ENCODE results near the gene SLTM.
"Not testable (repeated sequence)": the region's sequence is repeated elsewhere in the genome, so short reads cannot be mapped to it uniquely, and the experiment has no call there.

Gene SLTM

DNA sequence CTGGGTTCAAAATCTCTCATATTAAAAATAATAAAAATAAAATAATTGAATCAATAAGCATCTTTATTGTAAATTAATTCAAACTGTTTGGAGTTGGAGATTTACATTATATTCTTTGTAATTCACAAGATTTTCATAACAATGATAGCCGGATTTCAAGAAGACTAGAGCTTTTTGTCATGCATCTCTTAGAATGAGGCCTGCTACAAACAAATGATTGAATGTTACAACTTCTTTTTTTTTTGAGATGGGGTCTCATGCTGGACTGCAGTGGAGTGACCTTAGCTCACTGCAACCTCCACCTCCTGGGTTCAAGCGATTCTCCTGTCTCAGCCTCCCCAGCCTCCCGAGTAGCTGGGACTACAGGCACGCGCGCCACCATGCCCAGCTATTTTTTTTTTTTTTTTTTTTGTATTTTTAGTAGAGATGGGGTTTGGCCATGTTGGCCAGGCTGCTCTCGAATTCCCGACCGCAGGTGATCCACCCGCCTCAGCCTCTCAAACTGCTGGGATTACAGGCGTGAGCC is 3.5 kb downstream of the SLTM start:
- no peak for FAIRE-seq
- DNase-seq (ENCODE audit: low spot score) = no peak

DNA sequence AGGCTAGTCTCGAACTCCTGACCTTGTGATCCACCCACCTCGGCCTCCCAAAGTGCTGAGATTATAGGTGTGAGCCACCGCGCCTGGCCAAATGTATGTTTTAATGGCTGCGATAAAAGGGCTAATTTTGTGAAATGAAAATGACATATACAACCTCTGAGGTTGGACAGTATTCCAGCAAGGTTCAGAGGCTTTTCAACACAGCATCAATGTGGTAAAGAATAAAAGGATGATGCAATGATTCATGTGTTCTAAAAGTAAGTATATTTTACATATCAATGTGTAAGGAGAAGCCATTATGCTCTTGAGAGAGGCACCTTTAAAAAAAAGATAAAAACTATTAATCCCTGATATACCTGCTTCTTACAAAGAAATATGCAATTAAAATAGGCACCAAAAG is 6.7 kb downstream of the SLTM start:
- FAIRE-seq = no peak

DNA sequence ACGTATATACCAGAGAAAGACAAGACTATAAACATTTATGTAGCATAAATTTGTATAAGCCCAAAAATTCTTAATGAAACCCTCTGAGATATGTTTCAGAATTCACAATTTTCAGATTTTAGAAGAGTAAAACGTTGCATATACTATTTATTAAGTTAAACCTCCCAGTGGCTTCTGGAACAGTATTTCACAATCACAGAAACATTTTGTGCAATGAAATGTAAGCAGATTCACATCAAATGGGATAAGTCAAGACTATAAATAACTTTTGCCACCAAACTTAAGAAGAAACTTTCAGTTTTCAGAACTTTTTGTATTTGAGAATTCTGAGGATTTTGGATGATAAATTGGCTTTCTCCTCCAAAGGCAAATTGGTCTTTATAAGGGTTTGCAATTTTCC is 9.2 kb downstream of the SLTM start:
- FAIRE-seq = no peak
- no peak for DNase-seq (ENCODE audit: low spot score)

More for the DNA sequence above, 6.7 kb downstream of the SLTM start:
- DNase-seq (ENCODE audit: low spot score) = no peak

GRCh38 chr15:58923696-58924300 is 9.7 kb downstream of the SLTM start:
- DNase-seq (ENCODE audit: low spot score) = no peak
- FAIRE-seq = no peak

- FAIRE-seq (no peak), DNase-seq (ENCODE audit: low spot score) (no peak)
These were observed 10.2 kb downstream of the SLTM start for GRCh38 chr15:58923284-58923683.

- FAIRE-seq = no peak
These were observed 12.2 kb downstream of the SLTM start for GRCh38 chr15:58921267-58921790.

DNA sequence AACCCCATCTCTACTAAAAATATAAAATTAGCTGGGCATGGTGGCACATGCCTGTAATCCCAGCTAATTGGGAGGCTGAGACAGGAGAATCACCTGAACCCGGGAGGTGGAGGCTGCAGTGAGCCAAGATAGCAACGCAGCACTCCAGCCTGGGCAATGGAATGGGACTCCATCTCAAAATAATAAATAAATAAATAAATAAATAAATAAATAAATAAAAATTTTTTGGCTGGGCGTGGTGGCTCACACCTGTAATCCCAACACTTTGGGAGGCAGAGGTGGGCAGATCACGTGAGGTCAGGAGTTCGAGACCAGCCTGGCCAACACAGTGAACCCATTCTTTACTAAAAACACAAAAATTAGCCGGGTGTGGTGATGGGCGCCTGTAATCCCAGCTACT is 13.0 kb downstream of the SLTM start:
- not testable (repeated sequence) for FAIRE-seq; DNase-seq (ENCODE audit: low spot score)

More at GRCh38 chr15:58921267-58921790, 12.2 kb downstream of the SLTM start:
- DNase-seq (ENCODE audit: low spot score) = no peak

DNA sequence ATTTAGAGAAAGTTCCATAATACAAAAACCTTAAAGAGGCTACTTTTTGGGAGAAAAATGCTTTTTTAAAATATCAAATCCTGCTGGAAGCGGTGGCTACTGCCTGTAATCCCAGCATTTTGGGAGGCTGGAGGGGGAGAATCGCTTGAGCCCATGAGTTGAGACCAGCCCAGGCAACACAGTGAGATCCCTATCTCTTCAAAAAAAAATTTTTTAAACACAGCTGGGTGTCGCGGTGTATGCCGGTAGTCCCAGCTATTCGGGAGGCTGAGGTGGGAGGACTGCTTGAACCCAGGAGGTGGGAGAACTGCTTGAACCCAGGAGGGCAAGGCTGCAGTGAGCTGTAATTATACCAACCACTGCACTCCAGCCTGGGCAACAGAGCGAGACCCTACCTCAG is 14.2 kb downstream of the SLTM start:
- DNase-seq (ENCODE audit: low spot score) = no peak
- FAIRE-seq = no peak

DNA sequence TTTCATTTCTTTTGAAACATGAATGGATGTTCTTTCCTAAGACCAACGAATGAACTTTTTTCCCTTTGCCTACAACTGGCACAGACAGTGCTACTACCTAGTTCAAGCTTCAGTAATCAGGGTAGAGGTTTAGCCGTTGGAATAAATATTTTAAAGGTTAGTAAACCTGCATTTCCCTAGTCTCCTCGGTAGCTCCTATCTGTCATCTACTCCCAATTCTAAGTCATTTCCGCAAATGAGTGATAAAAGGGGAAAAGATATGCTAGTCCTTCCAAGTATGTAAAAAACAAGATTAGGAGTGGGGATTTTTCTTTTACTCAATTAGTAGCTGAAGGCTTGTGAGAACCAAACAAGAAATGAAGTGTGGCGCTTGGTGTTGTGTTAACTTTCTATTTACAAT is 15.2 kb downstream of the SLTM start:
- FAIRE-seq (peak; percentile 98), DNase-seq (ENCODE audit: low spot score) (peak; percentile 94)

GRCh38 chr15:58917613-58918129 is 15.8 kb downstream of the SLTM start:
- not testable (repeated sequence) for FAIRE-seq; DNase-seq (ENCODE audit: low spot score)

GRCh38 chr15:58916962-58917361 is 16.5 kb downstream of the SLTM start:
- no peak for FAIRE-seq

GRCh38 chr15:58910456-58910855 is 23.0 kb downstream of the SLTM start:
- no peak for DNase-seq (ENCODE audit: low spot score)
- no peak for FAIRE-seq

More at GRCh38 chr15:58916962-58917361, 16.5 kb downstream of the SLTM start:
- DNase-seq (ENCODE audit: low spot score) = no peak

DNA sequence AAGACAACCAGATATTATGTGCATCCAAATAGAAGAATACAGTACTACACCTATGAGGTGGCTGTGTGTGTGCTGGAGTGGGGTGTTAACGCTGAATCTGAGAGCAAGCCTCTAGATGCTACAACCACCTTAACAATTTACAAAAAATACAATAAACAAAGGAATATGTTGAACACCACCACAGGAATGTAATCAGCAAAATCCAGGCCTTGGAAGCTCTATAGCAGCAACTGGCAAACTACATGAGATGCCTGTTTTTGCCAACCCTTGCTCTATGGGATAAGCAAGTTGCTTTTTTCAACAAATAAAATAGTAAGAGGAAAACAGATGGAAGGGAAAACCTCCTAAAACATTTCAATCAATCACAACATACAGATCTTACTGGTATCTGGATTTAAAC is 23.9 kb downstream of the SLTM start:
- no peak for FAIRE-seq
- no peak for DNase-seq (ENCODE audit: low spot score)

GRCh38 chr15:58908550-58909309 is 24.7 kb downstream of the SLTM start:
- no peak for DNase-seq (ENCODE audit: low spot score)

GRCh38 chr15:58900631-58901030 is 32.8 kb downstream of the SLTM start:
- no peak for DNase-seq (ENCODE audit: low spot score)
- no peak for FAIRE-seq

More at GRCh38 chr15:58908550-58909309, 24.7 kb downstream of the SLTM start:
- FAIRE-seq = no peak

GRCh38 chr15:58898150-58898680 is 35.3 kb downstream of the SLTM start:
- FAIRE-seq (peak; percentile 30), DNase-seq (ENCODE audit: low spot score) (no peak)

DNA sequence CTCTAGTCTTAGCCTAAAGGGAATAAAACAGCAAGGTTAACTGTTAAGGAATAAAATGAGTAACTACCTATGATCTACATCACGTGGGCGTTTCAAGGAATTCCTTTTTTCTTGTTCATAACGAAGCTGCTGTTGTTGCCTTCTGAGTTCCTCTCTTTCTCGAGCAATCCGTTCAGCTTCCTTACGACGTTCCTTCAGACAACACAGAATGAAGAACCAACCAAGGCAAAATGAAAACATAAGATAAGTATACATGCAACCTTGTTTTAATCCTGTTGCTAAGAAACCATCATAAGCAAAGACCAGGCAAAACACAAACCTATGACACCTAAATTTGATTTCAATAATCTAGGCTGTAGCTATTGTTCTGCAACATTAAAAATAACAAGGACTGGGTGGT is 44.1 kb downstream of the SLTM start:
- no peak for DNase-seq (ENCODE audit: low spot score)
- no peak for FAIRE-seq

DNA sequence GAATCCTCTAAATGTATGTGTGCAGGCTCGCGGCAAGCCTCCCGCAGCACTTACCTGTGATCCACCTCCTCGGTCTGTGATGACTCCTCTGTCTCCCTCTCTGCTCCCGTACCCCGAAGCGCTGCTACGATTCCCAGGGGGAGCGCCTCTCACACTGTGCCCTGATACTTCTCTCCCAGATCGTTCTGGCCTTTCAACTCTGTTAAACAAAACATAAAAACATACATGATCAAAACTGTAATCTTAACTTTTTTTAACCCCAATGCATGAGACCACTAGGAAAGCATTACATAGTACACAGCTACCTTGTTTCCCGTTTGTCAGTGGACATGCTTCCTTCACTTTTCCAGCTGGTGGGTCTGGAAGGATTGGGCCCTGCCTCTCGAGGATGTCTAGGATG is 46.6 kb downstream of the SLTM start:
- FAIRE-seq (no peak), DNase-seq (ENCODE audit: low spot score) (no peak)

GRCh38 chr15:58883926-58884325 is 49.6 kb downstream of the SLTM start:
- DNase-seq (ENCODE audit: low spot score); FAIRE-seq: not testable (repeated sequence)

- no peak for FAIRE-seq
These were observed 51.2 kb downstream of the SLTM start for GRCh38 chr15:58882243-58882642.

DNA sequence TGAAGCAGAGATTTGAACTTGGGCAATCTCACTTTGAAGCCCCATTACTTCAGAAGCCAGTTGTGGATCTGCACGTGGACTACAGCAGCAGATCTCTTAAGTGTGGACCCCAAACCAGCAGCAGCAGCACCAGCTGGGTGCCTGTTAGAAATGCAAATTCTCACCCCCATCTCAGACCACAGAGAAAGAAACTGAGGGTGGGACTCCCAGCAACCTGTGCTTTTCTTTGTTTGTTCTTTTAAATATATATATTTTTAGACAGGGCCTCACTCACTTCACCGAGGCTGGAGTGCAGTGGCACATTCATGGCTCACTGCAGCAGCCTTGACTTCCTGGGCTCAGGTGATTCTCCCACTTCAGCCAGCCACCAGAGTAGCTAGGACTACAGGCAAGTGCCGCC is 53.2 kb downstream of the SLTM start:
- FAIRE-seq (no peak), DNase-seq (ENCODE audit: low spot score) (no peak)

More at GRCh38 chr15:58882243-58882642, 51.2 kb downstream of the SLTM start:
- DNase-seq (ENCODE audit: low spot score) = no peak
